Sigmoid colon (tissue), 7 donors: ENCODE measurements around the gene TNIK. TPM values are rescaled to one million over a fixed set of nuclear protein-coding genes. Genes with fewer than 3 reads are reported as not detected.
A peak's percentile ranks its signal among the peaks of the same experiment; 100 is the strongest.

Source experiments
- DNase-seq: peaks from one replicate; pipeline ENCODE4 v3.0.0-alpha.2; 2019
- H3K27ac ChIP-seq, 4 donors: fragments of 200-600 bp; sonication (generic); one replicate each; pipeline ENCODE4 v1.5.1; 2016 to 2019; ENCODE audit warnings: mild to moderate bottlenecking in 1 of 4
- H3K27me3 ChIP-seq, 3 donors: fragments of 200-600 bp; sonication (generic); one replicate each; pipeline ENCODE4 v1.5.1; 2019; ENCODE audit warnings: mild to moderate bottlenecking in 1 of 3
- H3K36me3 ChIP-seq, 4 donors: fragments of 200-600 bp; sonication (generic); one replicate each; pipeline ENCODE4 v1.5.1; 2016 to 2019
- H3K4me1 ChIP-seq, 4 donors: fragments of 200-600 bp; sonication (generic); one replicate each; pipeline ENCODE4 v1.5.1; 2017 to 2019
- H3K4me3 ChIP-seq, 4 donors: fragments of 200-600 bp; sonication (generic); one replicate each; pipeline ENCODE4 v1.5.1; 2017 to 2019; ENCODE audit warnings: mild to moderate bottlenecking in 2 of 4, moderate library complexity in 1 of 4
- H3K9me3 ChIP-seq, 4 donors: fragments of 200-600 bp in 3 of 4; sonication (generic) in 3 of 4; one replicate each; pipeline versions ENCODE4 v1.5.1 to v1.6.1; 2013 to 2019
- EP300 ChIP-seq, 4 donors: sonication (generic); formaldehyde crosslinking; IDR thresholded peaks; one replicate each; pipeline ENCODE4 v1.6.1; 2017; ENCODE audit warnings: antibody characterized with exemption in 4 of 4
- POLR2A ChIP-seq, 2 donors: fragments of 450-650 bp; IDR thresholded peaks; one replicate each; pipeline ENCODE4 v1.6.1; 2016; ENCODE audit warnings: antibody characterized with exemption in 2 of 2, mild to moderate bottlenecking in 2 of 2, moderate library complexity in 2 of 2
- POLR2AphosphoS5 ChIP-seq, 4 donors: sonication (generic); formaldehyde crosslinking; IDR thresholded peaks; one replicate each; pipeline ENCODE4 v1.6.1; 2017; ENCODE audit warnings: antibody characterized with exemption in 4 of 4
- whole genome bisulfite sequencing, 2 donors: extraction: QIAGEN DNeasy Blood & Tissue Kit; methylation state at CpG; one replicate each; pipeline ENCODE4 v1.1.7; 2013; 5-methylcytosine and 5-hydroxymethylcytosine counted together
- intact Hi-C: fragments of 100-400 bp; cut with DNase I; formaldehyde crosslinking; loops from one replicate; pipeline ENCODE4 v1.15.1; 2023
- polyA plus RNA-seq, 3 donors: library from polyadenylated mRNA; stranded (reverse); fragments of 200-250 nt; gene quantifications; one replicate each; pipeline ENCODE4 v1.2.3, GENCODE V29; 2013
- total RNA-seq, 4 donors: library from RNA; depleted of rRNA; stranded (reverse); fragments of >200 nt; gene quantifications; one replicate each; pipeline ENCODE4 v1.1.0, GENCODE V29; 2016
- TF ChIP-seq, protein P1 (sequence below), 4 experiments: fragments of 450-650 bp in 3 of 4; fragments of 200-600 bp in 1 of 4; IDR thresholded peaks; one replicate each; pipeline ENCODE4 v1.5.1; 2016 to 2019; ENCODE audit warnings: antibody characterized with exemption in 4 of 4, mild to moderate bottlenecking in 3 of 4, moderate library complexity in 2 of 4
- donor health status: healthy with polysubstance abuse.
- donor health status: Bipolar disorder and iron deficiency.
- donor health status: healthy.

TNIK gene
- total and polyA plus RNA-seq, 7 donors, result 5.4 to 21.3 (median 9.2) TPM

DNA sequence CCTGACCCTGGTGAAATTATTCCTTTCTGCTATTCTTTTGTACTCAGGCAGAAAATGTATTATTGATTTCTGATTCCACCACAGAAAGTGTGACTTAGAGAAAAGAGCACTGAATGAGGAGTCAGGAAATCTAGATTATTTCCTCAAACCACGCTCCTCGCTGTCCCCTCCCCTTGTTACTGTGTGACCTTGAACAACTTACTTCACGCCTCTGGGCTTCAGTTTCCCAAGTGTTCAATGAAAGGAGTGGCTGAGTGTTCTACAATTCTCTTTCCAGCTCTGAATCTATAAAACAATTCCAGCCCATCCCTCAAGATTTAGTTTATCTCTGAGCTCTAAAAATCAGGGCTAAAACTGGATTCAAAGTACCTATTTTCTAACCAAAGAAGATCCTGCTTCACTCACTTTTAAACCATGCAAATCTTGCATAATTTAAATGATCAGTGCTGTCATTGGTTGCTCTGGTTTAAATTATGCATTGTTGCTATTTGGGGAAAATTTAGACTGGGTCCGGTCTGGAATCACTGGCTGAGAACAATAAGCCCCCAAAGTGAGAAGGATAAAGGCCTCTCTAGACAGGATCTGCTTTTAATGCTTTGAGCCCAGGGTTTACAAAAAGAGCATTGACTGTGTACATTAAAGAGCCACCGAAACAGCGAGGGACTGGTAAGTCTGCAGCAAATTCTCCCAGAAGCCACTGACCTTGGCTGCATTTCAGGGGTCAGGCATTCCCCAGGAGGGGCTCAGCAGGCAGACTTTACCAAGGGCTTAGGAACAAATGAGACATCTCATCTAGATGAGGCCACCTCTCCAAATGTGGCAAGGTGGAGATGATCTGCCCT is 3.2 kb downstream of the TNIK start:
- H3K9me3 ChIP-seq, result no peaks in the 10 kb centered on the region
- WGBS, 2 donors, result 27 to 66% methylated on average over 6 of the region's 6 CpGs
- intact Hi-C loops, result loop anchor here (10.0 kb wide), 2 partner anchors 122 to 172 kb away; no protein-coding TSS in a partner anchor
- peaks cover 0 to 41% (median 23%) of the 10 kb centered on the region in 4 donors for H3K4me1 ChIP-seq
- no peaks in the 10 kb centered on the region for H3K27me3 ChIP-seq
- peak overlapping the region in 2 of 4 donors; percentile 89 to 93 for H3K27ac ChIP-seq
- DNase-seq, result no peak
- no peaks in the 10 kb centered on the region for H3K36me3 ChIP-seq
- TF ChIP-seq POLR2A (IDR thresholded peaks at IDR 0.05), result no peak
- no peak for TF ChIP-seq EP300 (IDR thresholded peaks at IDR 0.05)
- TF ChIP-seq, protein P1, sequence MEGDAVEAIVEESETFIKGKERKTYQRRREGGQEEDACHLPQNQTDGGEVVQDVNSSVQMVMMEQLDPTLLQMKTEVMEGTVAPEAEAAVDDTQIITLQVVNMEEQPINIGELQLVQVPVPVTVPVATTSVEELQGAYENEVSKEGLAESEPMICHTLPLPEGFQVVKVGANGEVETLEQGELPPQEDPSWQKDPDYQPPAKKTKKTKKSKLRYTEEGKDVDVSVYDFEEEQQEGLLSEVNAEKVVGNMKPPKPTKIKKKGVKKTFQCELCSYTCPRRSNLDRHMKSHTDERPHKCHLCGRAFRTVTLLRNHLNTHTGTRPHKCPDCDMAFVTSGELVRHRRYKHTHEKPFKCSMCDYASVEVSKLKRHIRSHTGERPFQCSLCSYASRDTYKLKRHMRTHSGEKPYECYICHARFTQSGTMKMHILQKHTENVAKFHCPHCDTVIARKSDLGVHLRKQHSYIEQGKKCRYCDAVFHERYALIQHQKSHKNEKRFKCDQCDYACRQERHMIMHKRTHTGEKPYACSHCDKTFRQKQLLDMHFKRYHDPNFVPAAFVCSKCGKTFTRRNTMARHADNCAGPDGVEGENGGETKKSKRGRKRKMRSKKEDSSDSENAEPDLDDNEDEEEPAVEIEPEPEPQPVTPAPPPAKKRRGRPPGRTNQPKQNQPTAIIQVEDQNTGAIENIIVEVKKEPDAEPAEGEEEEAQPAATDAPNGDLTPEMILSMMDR (IDR thresholded peaks at IDR 0.05), result no peak
- TF ChIP-seq POLR2AphosphoS5 (IDR thresholded peaks at IDR 0.05), result no peak
- H3K4me3 ChIP-seq, result no peak overlapping the region

DNA sequence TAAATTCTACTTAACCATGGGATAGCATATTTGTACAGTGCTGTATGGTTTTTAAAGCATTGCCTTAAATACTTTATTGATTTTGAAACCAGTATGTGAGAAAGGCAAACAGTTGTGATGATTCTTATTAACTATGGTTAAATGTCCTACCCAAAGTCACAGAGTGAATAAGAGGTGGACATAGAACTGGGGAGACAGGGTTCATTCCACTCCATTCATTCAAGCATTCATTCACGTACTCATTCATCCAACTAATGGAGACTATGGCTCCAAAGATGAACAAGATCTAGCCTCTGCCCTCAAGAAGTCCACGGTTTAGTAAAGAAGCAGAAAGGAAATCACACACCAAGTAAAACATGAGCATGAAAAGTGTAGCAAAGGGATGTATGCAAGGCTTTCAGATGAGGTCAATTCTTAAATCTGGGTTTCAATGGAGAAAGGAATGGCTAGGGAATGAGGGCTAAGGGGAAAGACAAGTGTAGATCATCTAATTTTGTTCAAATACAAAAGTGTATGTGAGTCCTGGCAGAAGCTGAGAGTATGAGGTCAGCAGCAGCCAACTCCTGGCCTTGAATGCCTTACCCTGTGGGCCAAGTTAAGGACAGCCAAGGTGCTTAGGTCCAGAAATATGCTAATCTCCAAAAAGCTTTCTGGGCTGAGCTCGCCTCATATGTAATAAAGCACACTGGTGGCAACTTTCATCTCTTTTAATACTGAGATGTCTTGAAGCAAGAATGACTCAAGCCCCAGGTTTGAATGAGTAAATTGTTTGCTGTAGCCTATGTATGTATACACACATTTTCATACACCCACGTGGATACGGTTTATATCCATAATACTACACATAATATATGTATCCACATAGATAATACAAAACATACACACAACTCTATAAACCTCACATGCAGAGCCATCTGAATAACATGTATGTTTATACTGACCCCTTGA is 4.3 kb downstream of the TNIK start:
- Histone ChIP-seq H3K27me3 (no peaks in the 10 kb centered on the region), H3K4me3 (no peak overlapping the region), H3K27ac (no peak overlapping the region), H3K36me3 (no peaks in the 10 kb centered on the region), H3K9me3 (no peaks in the 10 kb centered on the region), H3K4me1 (peaks cover 0 to 33% (median 16%) of the 10 kb centered on the region in 4 donors)
- TF ChIP-seq POLR2A (IDR thresholded peaks at IDR 0.05) (no peak), POLR2AphosphoS5 (IDR thresholded peaks at IDR 0.05) (no peak), EP300 (IDR thresholded peaks at IDR 0.05) (no peak)
- TF ChIP-seq, protein P1 (IDR thresholded peaks at IDR 0.05), result no peak
- intact Hi-C loops, result loop anchor here (10.0 kb wide), 2 partner anchors 121 to 171 kb away; no protein-coding TSS in a partner anchor
- no peak for DNase-seq
- WGBS, 2 donors, result 52 to 61% methylated on average over 5 of the region's 5 CpGs

DNA sequence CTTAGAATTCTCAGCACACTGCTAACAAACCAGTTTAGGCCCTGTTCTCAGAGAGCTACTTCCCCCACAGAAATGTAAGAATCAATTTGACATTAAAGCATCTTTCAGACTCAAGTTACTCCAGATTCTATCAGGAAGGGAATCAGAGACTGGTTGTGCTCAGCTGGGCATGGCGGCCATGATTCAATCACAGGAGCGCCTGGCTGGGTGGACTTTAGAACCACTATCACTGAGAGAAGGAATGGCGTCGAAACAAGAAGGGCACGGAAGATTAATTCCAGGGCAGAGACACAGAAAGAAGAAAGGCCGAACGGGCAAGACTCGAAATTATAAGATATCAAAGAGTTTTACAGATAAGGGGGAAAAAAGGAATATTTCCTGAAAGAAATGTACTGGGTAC is 6.2 kb downstream of the TNIK start:
- Histone ChIP-seq H3K36me3 (no peaks in the 10 kb centered on the region), H3K27me3 (no peaks in the 10 kb centered on the region), H3K4me1 (peaks cover 0 to 33% (median 15%) of the 10 kb centered on the region in 4 donors), H3K9me3 (no peaks in the 10 kb centered on the region), H3K4me3 (no peak overlapping the region), H3K27ac (no peak overlapping the region)
- DNase-seq, result no peak
- intact Hi-C loops, result loop anchor here (10.0 kb wide), 2 partner anchors 119 to 169 kb away; no protein-coding TSS in a partner anchor
- TF ChIP-seq, protein P1 (IDR thresholded peaks at IDR 0.05), result no peak
- TF ChIP-seq POLR2A (IDR thresholded peaks at IDR 0.05) (no peak), POLR2AphosphoS5 (IDR thresholded peaks at IDR 0.05) (no peak)
- WGBS, 2 donors, result 57 to 93% methylated on average over 8 of the region's 8 CpGs

DNA sequence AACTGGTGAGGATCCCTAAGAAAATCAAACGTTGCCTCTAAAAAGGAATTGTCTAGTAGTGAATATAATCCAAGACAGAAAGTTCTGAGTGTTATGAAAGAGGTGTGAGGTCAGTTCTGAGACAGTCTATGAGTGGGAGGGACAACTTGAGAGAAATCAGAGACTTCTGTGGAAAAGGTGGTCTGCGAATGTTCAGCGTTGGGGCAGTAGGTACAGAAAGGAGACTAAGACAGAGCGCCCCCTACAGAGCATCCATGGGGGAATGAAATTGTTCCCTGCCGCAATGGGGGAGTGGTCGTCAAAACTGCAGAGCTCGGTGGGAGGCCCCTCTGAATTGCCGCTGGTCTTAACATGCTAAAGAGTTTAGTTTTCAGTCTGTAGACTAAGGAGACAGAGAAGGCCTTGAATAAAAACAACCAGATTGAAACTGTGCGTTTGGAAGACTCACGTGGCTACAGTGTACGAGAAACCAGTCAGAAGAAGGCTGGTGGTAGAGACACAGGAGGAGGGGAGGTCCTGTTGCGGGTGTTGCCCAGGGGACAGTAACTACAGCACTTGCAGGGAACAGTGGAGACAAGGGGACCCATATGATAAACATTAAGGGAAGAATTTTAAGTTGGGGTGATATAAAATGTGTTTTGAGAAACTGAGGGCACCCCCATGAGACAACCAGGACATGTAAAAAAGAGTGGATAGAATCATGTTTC is 6.9 kb downstream of the TNIK start:
- Histone ChIP-seq H3K27me3 (no peaks in the 10 kb centered on the region), H3K4me1 (peaks cover 0 to 27% (median 10%) of the 10 kb centered on the region in 4 donors), H3K4me3 (no peak overlapping the region), H3K27ac (peak overlapping the region in 1 of 4 donors; percentile 25), H3K36me3 (no peaks in the 10 kb centered on the region), H3K9me3 (no peaks in the 10 kb centered on the region)
- intact Hi-C loops, result loop anchor here (10.0 kb wide), 2 partner anchors 119 to 169 kb away; no protein-coding TSS in a partner anchor
- 85 to 92% methylated on average over 12 of the region's 12 CpGs for WGBS, 2 donors
- no peak for DNase-seq
- TF ChIP-seq POLR2A (IDR thresholded peaks at IDR 0.05) (no peak), EP300 (IDR thresholded peaks at IDR 0.05) (no peak), POLR2AphosphoS5 (IDR thresholded peaks at IDR 0.05) (no peak)
- TF ChIP-seq, protein P1 (IDR thresholded peaks at IDR 0.05), result no peak
